C4-2B (cell line): ENCODE data around the gene STKLD1.

Experiments
- ZFX ChIP-seq: fragments of 450-650 bp; IDR thresholded peaks from 2 replicates; pipeline ENCODE4 v1.6.1; 2017
- TF ChIP-seq, protein P1 (sequence below): fragments of 450-650 bp; conservative IDR thresholded peaks from 2 replicates; pipeline ENCODE4 v1.5.1; 2017; ENCODE audit warnings: mild to moderate bottlenecking

DNA sequence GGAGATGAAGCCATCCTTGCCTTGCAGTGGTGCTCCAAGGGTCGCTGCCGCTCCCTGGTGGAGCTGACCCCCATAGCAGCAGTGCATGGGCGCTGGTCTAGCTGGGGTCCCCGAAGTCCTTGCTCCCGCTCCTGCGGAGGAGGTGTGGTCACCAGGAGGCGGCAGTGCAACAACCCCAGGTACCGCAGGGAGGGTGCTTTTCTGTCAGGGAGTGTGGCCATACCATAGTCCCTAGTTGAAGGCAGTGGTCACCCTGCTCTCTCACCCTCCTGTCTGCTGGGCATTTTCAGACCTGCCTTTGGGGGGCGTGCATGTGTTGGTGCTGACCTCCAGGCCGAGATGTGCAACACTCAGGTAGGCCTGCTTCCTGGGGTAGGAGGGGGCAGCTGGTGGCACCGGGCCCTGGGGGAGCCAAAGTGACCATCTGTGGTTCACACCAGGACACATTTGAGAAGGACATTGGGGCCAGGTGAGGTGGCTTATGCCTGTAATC, 57.2 kb downstream of the STKLD1 start:
- TF ChIP-seq, protein P1, sequence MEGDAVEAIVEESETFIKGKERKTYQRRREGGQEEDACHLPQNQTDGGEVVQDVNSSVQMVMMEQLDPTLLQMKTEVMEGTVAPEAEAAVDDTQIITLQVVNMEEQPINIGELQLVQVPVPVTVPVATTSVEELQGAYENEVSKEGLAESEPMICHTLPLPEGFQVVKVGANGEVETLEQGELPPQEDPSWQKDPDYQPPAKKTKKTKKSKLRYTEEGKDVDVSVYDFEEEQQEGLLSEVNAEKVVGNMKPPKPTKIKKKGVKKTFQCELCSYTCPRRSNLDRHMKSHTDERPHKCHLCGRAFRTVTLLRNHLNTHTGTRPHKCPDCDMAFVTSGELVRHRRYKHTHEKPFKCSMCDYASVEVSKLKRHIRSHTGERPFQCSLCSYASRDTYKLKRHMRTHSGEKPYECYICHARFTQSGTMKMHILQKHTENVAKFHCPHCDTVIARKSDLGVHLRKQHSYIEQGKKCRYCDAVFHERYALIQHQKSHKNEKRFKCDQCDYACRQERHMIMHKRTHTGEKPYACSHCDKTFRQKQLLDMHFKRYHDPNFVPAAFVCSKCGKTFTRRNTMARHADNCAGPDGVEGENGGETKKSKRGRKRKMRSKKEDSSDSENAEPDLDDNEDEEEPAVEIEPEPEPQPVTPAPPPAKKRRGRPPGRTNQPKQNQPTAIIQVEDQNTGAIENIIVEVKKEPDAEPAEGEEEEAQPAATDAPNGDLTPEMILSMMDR, result no peak
- TF ChIP-seq ZFX, result no peak
